Caki2 (cell line): ENCODE results near the gene CALML6. TPM values are rescaled to one million over a fixed set of nuclear protein-coding genes. Genes with fewer than 3 reads are reported as not detected.

Source experiments
- DNase-seq: peaks from one replicate; pipeline ENCODE4 v3.0.0-alpha.2; 2015; ENCODE audit warnings: low read depth
- in situ Hi-C: cut with HindIII; loops from 2 replicates; pipeline ENCODE4 v1.10.0; 2016; ENCODE audit warnings: low sequenced_read_pairs, low pct_unique_long_range_greater_than_20kb, mixed read lengths
- total RNA-seq: library from RNA; depleted of rRNA; stranded (reverse); fragments of >200 nt; shearing (Covaris generic); gene quantifications from 2 replicates; pipeline ENCODE4 v1.2.3, GENCODE V29; 2014; ENCODE audit warnings: low replicate concordance

The CALML6 gene
- total RNA-seq, 1 experiment from 2014 or later, result not detected

DNA sequence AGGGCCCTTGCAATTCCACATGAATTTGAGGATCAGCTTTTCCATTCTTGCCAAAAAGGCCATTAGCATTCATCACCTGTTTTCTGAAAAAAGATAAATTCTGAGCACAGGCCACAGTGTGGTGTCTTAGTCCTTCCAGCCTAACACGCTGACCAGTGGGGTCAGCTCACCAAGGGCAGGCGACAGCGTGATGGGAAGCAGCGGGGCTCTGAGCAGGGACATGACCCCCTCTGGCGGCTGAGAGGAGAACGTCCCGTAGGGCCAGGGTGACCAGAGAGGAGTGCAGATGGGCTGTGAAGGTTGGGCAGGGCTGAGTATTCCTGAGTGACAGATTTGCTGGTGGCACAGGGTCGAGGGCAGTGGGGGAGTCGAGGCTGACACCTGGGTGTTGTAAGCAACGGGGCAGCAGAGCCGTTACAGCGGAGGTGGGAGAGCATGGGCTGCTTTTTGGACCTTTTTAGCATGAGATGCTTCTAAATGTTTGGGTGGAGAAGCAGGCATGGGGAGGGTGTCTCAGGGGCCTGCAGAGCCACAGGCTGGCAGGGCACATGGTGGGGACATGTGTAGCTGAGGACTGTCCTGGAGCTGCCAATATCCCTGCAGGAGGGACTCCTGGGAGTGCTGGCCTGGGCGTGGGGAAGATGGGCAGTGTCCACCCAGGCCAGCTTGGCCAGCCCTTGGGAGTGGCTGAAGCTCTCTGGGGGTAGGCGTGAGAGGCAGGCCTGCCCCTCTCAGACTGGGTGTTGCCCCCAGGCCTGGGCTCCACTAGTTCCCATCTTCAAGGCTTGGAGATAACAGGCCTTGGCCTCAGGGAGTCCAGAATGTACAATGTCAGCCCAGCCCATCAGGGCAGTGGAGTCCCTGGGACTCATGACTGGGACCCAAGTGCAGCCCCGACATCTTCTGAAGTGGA is 8.6 kb upstream of the CALML6 start:
- peak; percentile 74 for DNase-seq
- in situ Hi-C loops, result no loop called here

DNA sequence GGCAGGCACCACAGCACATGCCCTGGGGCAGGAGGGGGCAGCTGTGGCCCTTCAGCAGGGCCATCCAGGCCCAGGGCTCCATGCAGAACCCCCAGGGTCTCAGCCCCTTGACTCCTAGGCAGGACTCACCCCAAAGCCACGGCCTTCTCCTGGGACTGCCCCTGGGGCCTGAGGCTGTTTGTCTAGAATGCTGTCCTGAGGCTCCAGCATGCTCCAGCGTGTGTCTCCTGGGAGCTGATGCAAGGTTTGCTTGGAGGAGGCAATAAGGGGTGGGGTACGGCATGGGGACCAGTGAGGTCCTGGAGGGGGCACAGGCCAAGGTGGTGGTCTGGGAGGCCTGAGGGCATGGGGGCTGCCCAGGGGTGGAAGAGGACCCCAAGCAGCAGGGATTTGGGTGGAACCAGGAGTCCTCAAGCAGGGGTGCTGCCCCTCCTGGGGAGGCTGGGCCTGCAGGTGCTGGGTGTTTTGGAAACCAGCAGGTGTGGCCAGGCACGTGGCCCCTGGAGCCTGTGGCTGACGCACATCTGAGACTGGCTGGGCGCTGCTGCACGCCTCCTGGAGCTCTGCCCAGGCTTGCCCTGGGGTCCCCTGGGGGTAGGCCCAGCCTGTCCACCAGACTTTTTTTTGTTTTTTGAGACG is 7.8 kb upstream of the CALML6 start:
- in situ Hi-C loops, result no loop called here
- no peak for DNase-seq

DNA sequence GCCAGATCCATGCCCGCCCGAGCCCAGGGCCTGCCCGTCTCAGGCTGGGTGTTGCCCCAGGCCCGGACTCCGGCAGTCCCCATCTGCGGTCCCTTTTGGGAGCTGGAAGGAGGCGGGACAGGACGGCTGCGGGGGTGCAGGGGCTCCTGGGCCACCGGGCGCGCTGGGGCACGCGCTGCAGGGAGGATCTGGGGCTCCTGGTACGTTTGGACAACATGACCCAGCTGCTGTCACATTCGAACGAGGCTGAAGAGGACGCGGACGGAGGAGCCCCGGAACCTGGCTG is 6.6 kb upstream of the CALML6 start:
- DNase-seq, result no peak
- in situ Hi-C loops, result no loop called here

DNA sequence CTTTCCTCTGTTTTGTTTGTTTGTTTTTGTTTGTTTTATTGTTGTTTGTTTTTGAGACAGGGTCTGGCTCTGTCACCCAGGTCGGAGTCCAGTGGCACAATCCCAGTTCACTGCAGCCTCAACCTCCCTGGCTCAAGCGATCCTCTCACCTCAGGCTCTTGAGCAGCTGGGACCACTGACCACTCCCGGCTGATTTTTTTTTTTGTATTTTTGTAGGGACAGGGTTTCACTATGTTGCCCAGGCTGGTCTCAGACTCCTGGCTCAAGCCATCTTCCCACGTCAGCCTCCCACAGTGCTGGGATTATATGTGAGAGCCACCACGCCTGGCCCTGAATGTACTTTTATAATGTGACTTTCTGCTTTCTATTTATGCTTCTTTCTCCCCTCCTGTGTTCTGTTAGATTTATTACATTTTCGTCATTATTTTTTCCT is 5.0 kb upstream of the CALML6 start:
- no peak for DNase-seq
- in situ Hi-C loops, result no loop called here

DNA sequence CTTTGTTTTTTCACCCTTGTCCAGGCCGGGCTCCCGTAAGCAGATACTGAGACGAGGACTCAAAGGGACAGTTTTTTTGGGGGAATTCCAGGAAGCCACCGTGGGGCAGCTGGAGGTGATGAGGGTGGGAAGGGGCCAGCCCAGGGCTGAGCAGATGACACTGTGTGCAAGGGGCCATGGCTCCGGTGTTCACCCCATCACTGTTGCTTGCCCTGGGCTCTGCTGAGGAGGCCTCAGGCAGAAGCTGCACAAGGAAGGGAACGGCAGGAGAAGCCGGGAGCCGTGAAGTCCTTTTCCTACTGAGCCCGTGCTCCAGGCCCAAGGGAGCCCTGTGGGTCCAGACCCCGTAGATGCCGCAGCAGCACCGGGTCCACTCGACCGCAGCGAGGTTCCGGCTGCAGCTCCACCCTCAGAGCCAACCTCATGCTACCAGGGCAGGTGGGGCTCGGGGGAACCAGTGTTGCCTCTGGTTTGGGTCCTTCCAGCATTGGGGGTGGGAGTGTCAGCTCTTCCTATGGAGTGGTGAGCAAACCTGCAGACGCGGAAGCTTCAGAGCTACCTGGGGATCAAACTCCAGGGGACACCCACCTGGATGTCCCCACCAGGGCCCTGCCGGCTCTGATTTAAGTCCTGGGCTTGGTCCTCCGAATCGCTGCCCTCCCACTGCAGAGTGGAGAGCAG is 4.3 kb upstream of the CALML6 start:
- in situ Hi-C loops, result no loop called here
- DNase-seq, result no peak

DNA sequence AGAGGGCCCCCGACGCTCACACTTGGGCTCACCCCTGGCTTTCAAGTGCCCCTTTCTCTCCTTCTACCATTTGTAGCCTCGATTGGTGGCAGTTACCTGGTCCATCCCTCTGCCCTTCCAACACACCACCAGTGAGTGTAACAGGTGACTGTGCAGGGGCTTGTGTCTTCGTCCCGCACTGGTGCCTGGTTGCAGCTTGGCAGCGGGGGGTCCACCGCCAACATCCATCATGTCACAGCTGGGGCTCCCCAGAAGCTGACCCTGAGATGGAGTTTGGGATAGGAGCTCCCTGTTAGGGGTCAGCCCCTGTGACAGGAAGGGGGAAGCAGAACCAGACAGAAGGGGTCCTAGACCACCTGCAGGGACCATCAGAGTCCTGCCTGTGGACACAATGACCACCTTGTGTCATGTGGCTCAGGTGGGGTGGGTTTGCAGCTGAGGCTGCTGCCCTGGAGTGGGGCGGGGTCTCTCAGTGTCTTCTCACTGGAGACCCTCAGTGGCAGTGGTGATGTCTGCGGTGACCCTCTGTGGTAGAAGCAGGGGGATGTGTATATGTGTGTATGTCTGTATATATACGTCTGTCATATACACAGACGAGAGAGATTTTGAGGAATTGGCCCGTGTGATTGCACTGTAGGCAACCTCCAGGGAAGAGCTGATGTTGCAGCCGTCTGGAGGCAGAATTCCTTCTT is 3.6 kb upstream of the CALML6 start:
- in situ Hi-C loops, result no loop called here
- no peak for DNase-seq

DNA sequence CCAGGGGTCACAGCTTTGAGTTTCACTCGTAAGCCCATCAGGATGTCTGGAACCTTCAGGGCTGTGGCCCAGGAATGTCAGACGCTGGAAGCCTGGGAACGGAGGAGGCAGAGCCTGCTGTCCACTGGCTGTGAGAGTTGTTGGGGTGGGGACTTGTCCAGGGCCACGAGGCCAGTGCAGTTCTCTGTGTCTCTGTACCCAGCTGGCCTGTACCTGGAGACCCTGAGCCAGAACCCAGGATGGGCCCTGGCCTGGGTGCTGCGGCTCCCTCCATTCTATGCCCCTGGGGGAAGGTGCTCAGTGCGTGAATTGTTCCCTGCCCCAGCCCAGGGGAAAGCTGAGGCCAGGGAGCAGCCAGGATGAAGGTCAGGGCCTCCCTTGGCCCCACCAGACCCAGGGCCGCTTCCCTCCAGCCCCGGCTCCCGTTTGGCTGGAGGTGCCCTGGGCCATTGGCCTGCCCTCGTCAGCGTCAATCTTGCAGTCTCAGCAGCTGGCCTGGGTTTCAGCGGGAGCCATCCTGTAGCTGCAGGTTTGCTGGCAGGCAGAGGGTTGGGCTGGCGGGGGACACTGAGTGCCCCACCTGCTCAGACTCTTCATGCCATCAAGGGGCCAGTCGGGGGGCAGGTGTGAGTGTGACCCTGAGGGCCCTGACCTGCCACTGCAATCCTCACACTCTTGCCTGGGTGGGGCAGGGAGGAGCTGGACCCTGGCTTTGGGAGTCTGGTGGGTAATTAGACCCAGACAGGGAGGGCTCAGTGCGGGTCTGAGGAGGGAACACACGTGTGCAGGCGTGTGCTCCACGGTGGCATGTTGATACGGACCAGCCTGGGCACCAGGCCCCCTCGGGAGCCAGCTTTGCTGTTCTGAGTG is 724 bp upstream of the CALML6 start:
- in situ Hi-C loops, result no loop called here
- DNase-seq, result no peak

DNA sequence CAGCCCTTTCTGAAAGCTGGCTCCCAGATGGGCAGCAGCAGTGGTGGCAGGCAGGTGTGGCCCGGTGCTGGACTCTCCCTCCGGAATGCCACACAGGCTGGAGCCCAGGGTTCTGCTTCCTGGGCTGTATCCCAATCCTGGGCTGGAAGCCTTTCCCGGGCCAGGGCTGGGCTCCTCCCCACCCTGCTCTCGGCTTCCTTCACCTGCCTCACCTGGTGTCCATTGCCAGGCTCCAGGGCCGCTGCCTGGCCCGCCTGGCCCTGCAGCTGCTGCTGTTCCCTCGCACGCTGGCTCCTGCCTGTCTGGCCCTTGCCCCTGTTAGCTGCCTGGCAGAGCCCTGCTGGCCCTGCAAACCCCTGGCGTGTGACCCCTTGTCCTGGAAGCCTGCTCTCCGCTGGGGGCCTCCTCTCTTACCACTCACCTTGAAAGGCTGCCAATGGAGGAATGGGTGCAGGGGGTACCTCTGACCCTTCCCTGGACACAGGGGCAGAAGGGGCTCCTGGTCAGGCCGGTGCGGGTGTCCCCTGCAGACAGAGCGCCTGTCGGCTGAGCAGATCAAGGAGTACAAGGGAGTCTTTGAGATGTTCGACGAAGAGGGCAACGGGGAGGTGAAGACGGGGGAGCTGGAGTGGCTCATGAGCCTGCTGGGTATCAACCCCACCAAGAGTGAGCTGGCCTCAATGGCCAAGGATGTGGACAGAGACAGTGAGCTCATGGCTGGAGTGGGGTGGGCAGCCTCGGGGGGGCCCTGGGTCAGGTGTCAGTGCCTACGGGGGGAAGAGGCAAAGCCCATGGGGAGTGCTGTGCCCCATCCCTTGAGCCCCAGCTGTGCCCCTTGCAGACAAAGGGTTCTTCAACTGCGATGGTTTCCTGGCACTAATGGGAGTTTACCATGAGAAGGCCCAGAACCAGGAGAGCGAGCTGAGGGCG is 1.1 kb downstream of the CALML6 start:
- DNase-seq, result no peak
- in situ Hi-C loops, result no loop called here

DNA sequence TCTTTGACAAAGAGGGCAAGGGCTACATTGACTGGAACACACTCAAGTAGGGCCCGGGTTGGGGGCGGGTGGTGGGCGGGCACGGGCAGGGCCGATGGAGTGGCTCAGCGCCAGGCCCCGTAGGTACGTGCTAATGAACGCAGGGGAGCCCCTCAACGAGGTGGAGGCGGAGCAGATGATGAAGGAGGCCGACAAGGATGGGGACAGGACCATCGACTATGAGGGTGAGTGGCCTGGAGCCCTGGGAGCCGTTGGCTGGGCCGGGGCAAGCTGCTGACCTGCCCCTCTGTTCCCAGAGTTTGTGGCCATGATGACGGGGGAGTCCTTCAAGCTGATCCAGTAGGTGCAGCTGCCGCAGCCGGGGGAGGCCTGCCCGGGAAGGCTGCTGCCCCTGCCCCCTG is 1.8 kb downstream of the CALML6 start:
- in situ Hi-C loops, result no loop called here
- DNase-seq, result no peak

DNA sequence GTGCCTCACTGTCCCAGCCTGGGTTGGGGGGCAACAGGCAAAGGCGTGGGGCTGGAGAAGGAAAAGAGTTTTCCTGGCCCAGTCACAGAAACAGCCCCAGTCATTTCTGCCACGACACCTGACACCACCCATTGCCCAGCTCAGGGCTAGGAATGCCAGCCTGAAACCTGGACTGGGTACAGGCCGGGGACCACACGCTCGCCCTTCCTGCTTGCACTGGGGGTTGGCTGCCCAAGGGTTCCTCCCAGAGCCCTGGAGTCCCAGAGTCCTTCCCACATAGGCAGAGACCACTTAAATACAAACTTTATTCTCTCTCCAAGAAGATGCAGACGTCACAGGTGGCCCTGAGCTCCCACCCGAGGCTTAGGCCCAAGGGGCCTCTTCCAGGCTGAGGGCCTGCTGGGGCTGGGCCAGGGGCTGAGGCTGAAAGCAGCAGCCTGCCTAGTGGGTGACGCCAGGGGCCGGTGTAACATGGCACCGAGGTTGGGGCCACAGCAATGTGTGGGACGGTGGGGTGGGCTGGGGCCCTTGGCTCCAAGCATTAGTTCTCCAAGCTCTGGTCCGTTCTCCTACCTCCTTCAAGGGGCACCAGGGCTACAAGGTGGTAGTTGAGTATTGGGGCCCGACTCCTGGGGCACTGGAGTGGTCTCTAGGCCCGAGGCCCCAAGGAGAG is 2.4 kb downstream of the CALML6 start:
- in situ Hi-C loops, result no loop called here
- DNase-seq, result no peak

DNA sequence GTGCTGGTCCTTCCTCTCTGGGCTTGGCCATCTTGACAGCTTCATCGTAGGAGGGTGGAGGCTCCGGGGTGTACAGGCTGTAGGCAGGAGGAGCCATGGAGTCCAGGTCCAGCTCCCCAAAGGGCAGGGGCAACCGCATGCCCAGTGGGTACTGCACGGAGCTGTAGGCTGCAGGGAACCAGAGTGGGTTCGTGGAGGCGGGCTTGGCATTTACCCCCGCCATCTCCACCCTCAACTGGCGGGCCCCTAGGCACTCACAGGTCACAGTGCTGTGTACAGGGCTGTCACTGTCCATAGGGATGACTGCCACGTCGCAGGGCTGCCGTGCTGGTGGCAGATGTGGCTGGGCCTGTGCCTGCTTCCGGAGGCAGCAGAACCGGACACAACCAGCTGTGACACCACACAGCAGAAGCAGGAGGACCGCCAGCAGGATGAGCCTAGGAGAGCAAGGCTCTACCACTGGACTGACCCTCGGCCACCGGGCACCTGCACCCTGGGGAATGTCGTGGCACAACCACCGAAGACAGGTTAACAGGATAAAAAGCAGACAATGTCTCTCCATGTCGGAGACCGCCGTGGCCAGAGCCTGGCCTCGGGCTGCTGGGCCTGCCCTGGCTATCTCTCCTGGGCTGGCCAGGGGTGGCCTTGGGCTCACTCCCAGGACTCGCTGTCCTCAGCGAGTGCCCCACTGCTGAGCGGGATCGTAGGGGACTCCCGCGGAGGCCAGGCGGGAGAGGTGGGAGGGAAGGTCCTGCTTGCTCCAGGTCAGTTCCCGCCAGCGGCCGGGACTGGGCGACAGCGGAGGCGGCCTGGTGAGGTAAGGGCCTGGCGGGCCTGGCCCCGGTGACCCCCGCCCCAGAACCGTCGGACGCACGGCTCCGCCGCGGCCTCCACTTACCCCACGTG is 3.2 kb downstream of the CALML6 start:
- DNase-seq, result no peak
- in situ Hi-C loops, result no loop called here

DNA sequence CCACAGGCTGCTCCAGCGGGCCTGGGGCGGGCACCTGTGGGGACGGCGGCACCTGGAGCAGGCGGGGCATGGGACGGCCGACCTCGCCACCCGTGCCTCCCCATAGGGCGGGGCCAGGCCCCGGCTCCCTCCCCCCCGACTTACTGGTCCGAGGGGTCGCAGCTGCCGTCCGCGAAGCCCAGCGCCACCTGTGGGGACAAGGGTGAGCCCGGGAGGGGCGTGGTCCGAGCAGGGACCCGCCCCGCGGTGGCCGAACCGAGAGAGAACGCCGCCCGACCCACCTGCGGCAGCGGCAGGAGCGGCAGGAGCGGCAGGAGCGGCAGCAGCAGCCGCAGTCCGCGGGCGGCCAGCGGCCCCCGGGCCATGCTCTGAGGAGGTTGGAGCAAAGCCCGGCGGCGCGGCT is 3.8 kb downstream of the CALML6 start, which contains the start of gene TMEM52:
TMEM52 (minus strand) TSS at position 379 of the 403 bp plus-strand sequence; CDS start at position 365, 14 bp downstream.
- in situ Hi-C loops, result no loop called here
- no peak for DNase-seq

DNA sequence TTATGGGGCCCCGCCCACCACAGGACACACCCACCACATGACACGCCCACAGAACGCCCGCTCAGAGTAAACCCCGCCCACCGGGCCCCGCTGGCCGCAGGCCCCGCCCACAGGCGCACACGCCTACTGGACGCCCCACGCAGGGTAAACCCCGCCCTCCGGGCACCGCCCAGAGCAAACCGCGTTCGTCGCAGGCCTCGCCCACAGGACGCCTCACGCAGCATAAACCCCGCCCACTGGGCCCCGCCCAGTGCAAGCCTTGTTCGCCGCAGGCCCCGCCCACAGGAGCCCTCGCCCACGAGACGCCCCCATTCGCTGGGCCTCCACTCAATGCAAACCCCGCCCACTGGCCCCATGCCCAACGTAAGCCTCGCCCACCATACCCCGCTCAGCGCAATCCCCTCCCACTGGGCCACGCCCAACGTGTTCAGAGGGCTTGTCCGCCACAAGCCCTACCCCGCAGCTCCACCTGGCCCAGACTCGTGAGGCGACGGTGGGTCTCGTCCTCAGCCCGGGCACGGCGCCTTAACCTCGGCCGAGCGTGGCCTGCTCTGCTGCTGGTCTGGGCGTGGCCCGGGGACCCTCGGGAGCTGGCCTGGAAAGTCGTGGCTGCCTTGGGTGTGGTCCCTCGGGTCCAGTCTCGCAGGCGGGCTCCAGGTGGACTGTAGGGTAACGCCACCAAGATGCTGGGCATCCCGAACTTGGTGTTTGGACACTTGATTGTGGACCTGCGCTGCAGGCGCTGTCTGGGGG is 4.4 kb downstream of the CALML6 start:
- in situ Hi-C loops, result no loop called here
- peak; percentile 98 for DNase-seq

DNA sequence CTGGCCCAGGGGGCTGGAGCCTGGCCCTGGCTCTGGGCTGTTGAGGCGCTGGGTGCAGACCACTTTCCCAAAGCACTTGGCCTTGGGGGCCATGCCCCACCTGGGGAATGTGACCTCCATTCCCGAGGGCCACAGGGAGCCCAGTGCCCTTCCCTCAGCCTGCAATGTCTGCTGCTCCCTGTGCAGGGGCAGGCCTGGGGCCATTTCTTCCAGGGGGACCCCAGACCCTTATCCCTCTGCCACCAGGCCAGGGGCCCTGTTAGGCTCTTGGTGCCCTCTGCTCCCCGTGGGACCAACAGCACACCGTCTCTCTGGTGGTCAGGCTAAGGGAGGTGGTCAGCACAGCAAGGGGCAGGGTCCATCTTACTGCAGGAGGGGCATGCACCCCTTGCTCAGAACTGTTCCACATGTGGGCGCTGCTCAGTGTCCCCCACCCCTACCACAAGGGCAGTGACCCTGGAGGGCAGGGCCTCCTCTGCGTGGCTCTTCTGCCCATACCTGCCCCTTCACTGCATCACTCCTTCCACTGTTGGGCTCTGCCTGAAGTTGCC is 5.1 kb downstream of the CALML6 start:
- no peak for DNase-seq
- in situ Hi-C loops, result no loop called here
